ENCODE results near the gene PRDM16. TPM values are rescaled to one million over a fixed set of nuclear protein-coding genes. Genes with fewer than 3 reads are reported as not detected.

The PRDM16 gene
- total RNA-seq, 1 experiment from 2014 or later = 5.3 TPM

- Histone ChIP-seq H3K9me3 (no peaks in the 10 kb centered on the region), H3K36me3 (ENCODE audit: control insufficient read depth, insufficient read depth, low read length) (no peaks in the 10 kb centered on the region; the same call in 1 of the 2 replicates), H3K27me3 (replicated peaks; ENCODE audit: control insufficient read depth, insufficient read depth, low read length) (no peaks in the 10 kb centered on the region), H3K4me3 (ENCODE audit: low read depth, low read length) (no peak overlapping the region), H3K4me1 (peaks cover 18% of the 10 kb centered on the region)
- Mint-ChIP-seq H3K9me3 (ENCODE audit: unreplicated experiment) (no peaks in the 10 kb centered on the region), H3K36me3 (ENCODE audit: insufficient read depth, unreplicated experiment) (peaks cover 20% of the 10 kb centered on the region), H3K4me3 (ENCODE audit: unreplicated experiment) (peak overlapping the region; percentile 62), H3K4me1 (ENCODE audit: low read depth, unreplicated experiment) (peaks cover 10% of the 10 kb centered on the region), H3K27me3 (ENCODE audit: insufficient read depth, unreplicated experiment) (no peaks in the 10 kb centered on the region), H3K27ac (ENCODE audit: unreplicated experiment) (peak overlapping the region; percentile 95)
- ChIA-PET CTCF (interaction anchor here (0.5 to 2.1 kb wide), 10 partner anchors 8 to 1276 kb away, joined by 3 to 173 read pairs (median 4); partner anchors contain the start of genes ARHGEF16 and PANK4), POLR2A (interaction anchor here (0.5 to 1.4 kb wide), 2 partner anchors 17 to 1562 kb away, joined by 3 to 31 read pairs; partner anchors contain the start of gene ARHGEF16)
- TF ChIP-seq CTCF (IDR thresholded peaks at IDR 0.05; ENCODE audit: insufficient read depth in 1 of 2, low read depth in 1 of 2, low read length in 1 of 2, severe bottlenecking in 1 of 2, unreplicated experiment in 1 of 2) = no peak
- no peak for DNase-seq
- intact Hi-C loops (cut with micrococcal nuclease; ENCODE audit: unreplicated experiment) = loop anchor here (1.0 kb wide), 2 partner anchors 11 to 18 kb away; no protein-coding TSS in a partner anchor
- BruUV-seq (replicated peaks) = no TSS peak
Measured at GRCh38 chr1:3470650-3471355, 401.8 kb downstream of the PRDM16 start.

DNA sequence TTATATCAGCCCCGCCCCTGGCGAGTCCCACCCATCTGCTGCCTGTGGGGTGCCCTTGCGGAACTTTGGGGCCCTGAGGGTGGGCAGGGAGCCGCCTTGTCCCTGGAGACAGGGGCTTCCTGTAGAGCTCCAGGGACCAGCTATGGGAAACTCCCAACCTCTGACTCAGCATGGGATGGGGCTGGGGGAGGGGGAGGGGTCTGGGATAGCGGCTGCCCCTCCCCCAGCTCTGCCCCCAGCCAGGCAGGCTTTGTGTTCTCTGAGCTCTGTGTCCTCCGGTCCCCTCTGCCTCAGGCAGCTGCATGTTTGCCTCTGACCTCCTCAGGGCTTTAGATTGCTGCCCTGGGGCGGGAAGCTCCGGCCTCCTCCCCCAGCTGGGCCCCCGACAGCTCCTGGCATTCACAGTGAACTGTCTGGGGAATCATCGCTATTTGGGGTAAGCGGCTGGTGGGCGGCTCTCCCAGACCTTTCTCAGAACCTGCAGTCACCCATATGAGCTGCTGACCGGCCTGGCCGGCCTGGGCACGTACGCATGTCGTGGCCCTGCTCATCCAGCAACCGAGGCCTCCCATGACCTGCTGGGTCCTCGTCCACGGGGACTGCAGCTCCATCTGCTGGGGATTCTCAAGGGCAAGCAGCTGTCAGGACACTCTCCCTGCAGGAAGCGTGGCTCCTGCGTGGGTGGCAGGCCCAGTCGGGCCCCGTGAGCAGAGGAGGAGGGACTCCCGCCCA, 402.5 kb downstream of the PRDM16 start:
- intact Hi-C loops (cut with micrococcal nuclease; ENCODE audit: unreplicated experiment) = loop anchor here (1.0 kb wide), 2 partner anchors 11 to 18 kb away; no protein-coding TSS in a partner anchor

More for the DNA sequence above, 402.5 kb downstream of the PRDM16 start:
- H3K4me3 Mint-ChIP-seq (ENCODE audit: unreplicated experiment) = no peak overlapping the region
- Histone ChIP-seq H3K36me3 (ENCODE audit: control insufficient read depth, insufficient read depth, low read length) (no peaks in the 10 kb centered on the region; the same call in 1 of the 2 replicates), H3K4me1 (peaks cover 18% of the 10 kb centered on the region), H3K4me3 (ENCODE audit: low read depth, low read length) (no peak overlapping the region), H3K9me3 (no peaks in the 10 kb centered on the region), H3K27me3 (replicated peaks; ENCODE audit: control insufficient read depth, insufficient read depth, low read length) (no peaks in the 10 kb centered on the region)
- H3K9me3 Mint-ChIP-seq (ENCODE audit: unreplicated experiment) = no peaks in the 10 kb centered on the region
- DNase-seq = peak; percentile 82 to 88
- ChIA-PET CTCF (interaction anchor here (0.5 to 2.1 kb wide), 10 partner anchors 8 to 1276 kb away, joined by 3 to 173 read pairs (median 4); partner anchors contain the start of genes ARHGEF16 and PANK4), POLR2A (interaction anchor here (0.5 to 1.4 kb wide), 2 partner anchors 18 to 1563 kb away, joined by 3 to 31 read pairs; partner anchors contain the start of gene ARHGEF16)
- H3K36me3 Mint-ChIP-seq (ENCODE audit: insufficient read depth, unreplicated experiment) = peaks cover 16% of the 10 kb centered on the region
- no peaks in the 10 kb centered on the region for H3K27me3 Mint-ChIP-seq (ENCODE audit: insufficient read depth, unreplicated experiment)
- TSS peak; percentile 30 for BruUV-seq (replicated peaks)
- H3K4me1 Mint-ChIP-seq (ENCODE audit: low read depth, unreplicated experiment) = peaks cover 10% of the 10 kb centered on the region
- peak; percentile 58 to 71 for TF ChIP-seq CTCF (IDR thresholded peaks at IDR 0.05; ENCODE audit: insufficient read depth in 1 of 2, low read depth in 1 of 2, low read length in 1 of 2, severe bottlenecking in 1 of 2, unreplicated experiment in 1 of 2)
- peak overlapping the region; percentile 95 for H3K27ac Mint-ChIP-seq (ENCODE audit: unreplicated experiment)
